GM12892 (cell line): Measurements from ENCODE around the gene CGB7.

Experiments used
- POLR2A ChIP-seq: IDR thresholded peaks from 2 replicates; pipeline ENCODE4 v1.6.1; 2011; ENCODE audit warnings: low read depth, low read length, control low read depth
- POLR2AphosphoS5 ChIP-seq: IDR thresholded peaks from 2 replicates; pipeline ENCODE4 v1.6.1; 2011; ENCODE audit warnings: low read depth, low read length, control low read depth
- TAF1 ChIP-seq: IDR thresholded peaks from 2 replicates; pipeline ENCODE4 v1.6.1; 2011; ENCODE audit warnings: low read depth, mild to moderate bottlenecking, control low read depth, low read length, borderline replicate concordance

- TF ChIP-seq POLR2AphosphoS5 (no peak), POLR2A (no peak), TAF1 (no peak)
Measured at GRCh38 chr19:49010453-49010852, 47.1 kb downstream of the CGB7 start.
